H1 (cell line): ENCODE data around the gene ADAMTS3. TPM values are rescaled to one million over a fixed set of nuclear protein-coding genes. Genes with fewer than 3 reads are reported as not detected.

Experiments
- CTCF ChIA-PET: fragments of 300-600 bp; sonication (Branson Sonifier 250); formaldehyde crosslinking; loops from one replicate; lab custom pipeline; 2021; ENCODE audit not compliant: partially characterized antibody; lab: Charles Lee
- POLR2A ChIA-PET: fragments of 300-600 bp; sonication (Branson Sonifier 250); formaldehyde crosslinking; loops from one replicate; lab custom pipeline; 2021; ENCODE audit warnings: inconsistent platforms; ENCODE audit not compliant: partially characterized antibody; lab: Charles Lee
- DNase-seq, 2 experiments: peaks; one replicate each; pipeline versions ENCODE4 v3.0.0 to v3.0.0-alpha.2; 2010 to 2022; ENCODE audit warnings: low spot score in 2 of 2, low read depth in 1 of 2, mixed read lengths in 1 of 2
- FAIRE-seq: peaks from 2 replicates; lab custom pipeline; 2011; peaks lifted over from hg19 to GRCh38; lab: Jason Lieb, UNC
- H2AFZ ChIP-seq: 2 replicates; pipeline ENCODE4 v1.8.1; 2012; ENCODE audit warnings: low read length, inconsistent platforms
- H2AK5ac ChIP-seq: 2 replicates; pipeline ENCODE4 v1.6.1; 2013; ENCODE audit warnings: low read depth, low read length
- H2BK120ac ChIP-seq: replicated peaks from 2 replicates; pipeline ENCODE3; 2013; ENCODE audit warnings: low read depth, low read length, inconsistent platforms
- H2BK12ac ChIP-seq: 2 replicates; pipeline ENCODE4 v1.6.1; 2013; ENCODE audit warnings: low read depth, low read length
- H2BK15ac ChIP-seq: 2 replicates; pipeline ENCODE4 v1.6.1; 2013; ENCODE audit warnings: low read length
- H2BK20ac ChIP-seq: 2 replicates; pipeline ENCODE4 v1.6.1; 2013; ENCODE audit warnings: low read length
- H2BK5ac ChIP-seq: 2 replicates; pipeline ENCODE4 v1.6.1; 2013; ENCODE audit warnings: low read depth, low read length
- H3K14ac ChIP-seq: 2 replicates; pipeline ENCODE4 v1.6.1; 2013; ENCODE audit warnings: inconsistent platforms; ENCODE audit not compliant: insufficient read length
- H3K18ac ChIP-seq: 2 replicates; pipeline ENCODE4 v1.6.1; 2013; ENCODE audit warnings: low read length; ENCODE audit errors: extremely low read depth
- H3K23ac ChIP-seq: 2 replicates; pipeline ENCODE4 v1.6.1; 2013; ENCODE audit warnings: inconsistent platforms; ENCODE audit not compliant: insufficient read length
- H3K23me2 ChIP-seq: 2 replicates; pipeline ENCODE4 v1.6.1; 2013; ENCODE audit warnings: low read depth, low read length
- H3K27ac ChIP-seq: 2 replicates; pipeline ENCODE4 v1.6.1; 2011; ENCODE audit warnings: low read depth, low read length, inconsistent platforms
- H3K27me3 ChIP-seq, 4 experiments: replicated peaks in 1 of 4; 1 replicate in 1 of 4; 2 replicates in 3 of 4; pipeline versions ENCODE4 v1.6.1 to v1.8.1; 2011 to 2013; ENCODE audit warnings: low read length in 3 of 4, mild to moderate bottlenecking in 3 of 4, inconsistent platforms in 2 of 4, mixed read lengths in 2 of 4, moderate library complexity in 1 of 4; ENCODE audit not compliant: control insufficient read depth in 3 of 4, insufficient read depth in 3 of 4; ENCODE audit errors: extremely low read depth in 1 of 4
- H3K36me3 ChIP-seq, 4 experiments: 2 replicates each; pipeline versions ENCODE4 v1.6.1 to v1.8.1; 2011 to 2013; ENCODE audit warnings: mild to moderate bottlenecking in 4 of 4, low read length in 3 of 4, moderate library complexity in 2 of 4, control low read depth in 1 of 4, inconsistent platforms in 1 of 4; ENCODE audit not compliant: insufficient read depth in 4 of 4, control insufficient read depth in 2 of 4
- H3K4ac ChIP-seq: replicated peaks from 2 replicates; pipeline ENCODE3; 2013; ENCODE audit warnings: low read length, low read depth, mixed read lengths, inconsistent platforms; ENCODE audit not compliant: insufficient read length
- H3K4me1 ChIP-seq, 4 experiments: replicated peaks in 1 of 4; 1 replicate in 1 of 4; 2 replicates in 3 of 4; pipeline versions ENCODE4 v1.6.1 to v1.8.1; 2011 to 2013; ENCODE audit warnings: low read length in 3 of 4, inconsistent platforms in 2 of 4, mixed read lengths in 1 of 4; ENCODE audit not compliant: insufficient read depth in 4 of 4, control insufficient read depth in 3 of 4
- H3K4me2 ChIP-seq, 2 experiments: 2 replicates each; pipeline versions ENCODE4 v1.6.1 to v1.8.1; 2011 to 2013; ENCODE audit warnings: low read depth in 2 of 2, low read length in 2 of 2, control low read depth in 1 of 2, inconsistent platforms in 1 of 2, mild to moderate bottlenecking in 1 of 2; ENCODE audit not compliant: insufficient read depth in 1 of 2
- H3K4me3 ChIP-seq, 4 experiments: fragments of 200-600, 300-600 bp in 1 of 4; sonication (generic), shearing (Covaris generic), sonication (Bioruptor Twin) in 1 of 4; 2 replicates each; pipeline versions ENCODE4 v1.5.1 to v1.8.1; 2011 to 2016; ENCODE audit warnings: low read length in 4 of 4, low read depth in 3 of 4, control low read depth in 2 of 4, inconsistent platforms in 2 of 4, mild to moderate bottlenecking in 2 of 4, mixed read lengths in 1 of 4, moderate library complexity in 1 of 4; ENCODE audit not compliant: insufficient read depth in 2 of 4; ENCODE audit errors: extremely low read depth in 1 of 4
- H3K56ac ChIP-seq: replicated peaks from 2 replicates; pipeline ENCODE3; 2013; ENCODE audit warnings: low read depth, mild to moderate bottlenecking, mixed read lengths, low read length, inconsistent platforms; ENCODE audit not compliant: insufficient read length
- H3K79me1 ChIP-seq: 2 replicates; pipeline ENCODE4 v1.6.1; 2013; ENCODE audit warnings: low read depth, low read length, control low read depth
- H3K79me2 ChIP-seq, 2 experiments: 2 replicates each; pipeline versions ENCODE4 v1.6.1 to v1.8.1; 2012 to 2013; ENCODE audit warnings: low read length in 2 of 2, mild to moderate bottlenecking in 2 of 2, inconsistent platforms in 1 of 2; ENCODE audit not compliant: insufficient read depth in 2 of 2, control insufficient read depth in 1 of 2
- H3K9ac ChIP-seq, 4 experiments: replicated peaks in 1 of 4; 1 replicate in 1 of 4; 2 replicates in 3 of 4; pipeline versions ENCODE4 v1.6.1 to v1.8.1; 2011 to 2013; ENCODE audit warnings: low read depth in 3 of 4, low read length in 3 of 4, control low read depth in 2 of 4, mild to moderate bottlenecking in 2 of 4, moderate library complexity in 2 of 4, inconsistent platforms in 1 of 4; ENCODE audit errors: extremely low read depth in 1 of 4
- H3K9me3 ChIP-seq, 2 experiments: 2 replicates each; pipeline versions ENCODE4 v1.6.1 to v1.8.1; 2012 to 2013; ENCODE audit warnings: mild to moderate bottlenecking in 2 of 2, moderate library complexity in 2 of 2, control low read depth in 1 of 2, inconsistent platforms in 1 of 2, low read depth in 1 of 2, low read length in 1 of 2, mixed read lengths in 1 of 2; ENCODE audit not compliant: insufficient read depth in 2 of 2
- H4K20me1 ChIP-seq, 2 experiments: replicated peaks in 1 of 2; 2 replicates each; pipeline versions ENCODE3 to v1.8.1; 2011 to 2013; ENCODE audit warnings: inconsistent platforms in 2 of 2, low read length in 2 of 2, mild to moderate bottlenecking in 1 of 2; ENCODE audit not compliant: insufficient read depth in 2 of 2, control insufficient read depth in 1 of 2
- H4K5ac ChIP-seq: 2 replicates; pipeline ENCODE4 v1.6.1; 2013; ENCODE audit warnings: low read length, low read depth, mixed read lengths, inconsistent platforms; ENCODE audit not compliant: insufficient read length
- H4K8ac ChIP-seq: 2 replicates; pipeline ENCODE4 v1.8.0; 2013; ENCODE audit warnings: mild to moderate bottlenecking, moderate library complexity, low read length, inconsistent platforms; ENCODE audit not compliant: insufficient read depth; ENCODE audit errors: extremely low read depth
- H4K91ac ChIP-seq: replicated peaks from 2 replicates; pipeline ENCODE3; 2013; ENCODE audit warnings: low read length, mixed read lengths, inconsistent platforms; ENCODE audit not compliant: insufficient read length
- POLR2A ChIP-seq, 2 experiments: IDR thresholded peaks; 1 replicate in 1 of 2; 2 replicates in 1 of 2; pipeline ENCODE4 v1.6.1; 2011; ENCODE audit warnings: low read depth in 2 of 2, low read length in 2 of 2, mild to moderate bottlenecking in 2 of 2; ENCODE audit errors: control extremely low read depth in 1 of 2
- RAD21 ChIP-seq, 2 experiments: IDR thresholded peaks in 1 of 2; conservative IDR thresholded peaks in 1 of 2; 2 replicates each; pipeline ENCODE4 v1.6.1; 2011; ENCODE audit warnings: low read depth in 2 of 2, low read length in 2 of 2, improper control_type of control experiment in 1 of 2, inconsistent platforms in 1 of 2, mild to moderate bottlenecking in 1 of 2, moderate library complexity in 1 of 2
- WGBS, 2 experiments: shearing (Covaris generic) in 1 of 2; methylation state at CpG; one replicate each; pipeline versions ENCODE4 v1.1.6 to v1.1.7; 2013 to 2015; ENCODE audit warnings: low lambda C conversion rate in 2 of 2, mixed read lengths in 2 of 2, inconsistent platforms in 1 of 2, low coverage in 1 of 2, missing lambda C conversion rate in 1 of 2; ENCODE audit not compliant: insufficient replicate concordance in 2 of 2, insufficient coverage in 1 of 2, insufficient read length in 1 of 2; ENCODE audit errors: extremely low coverage in 1 of 2, missing lambda C conversion rate in 1 of 2; 5-methylcytosine and 5-hydroxymethylcytosine counted together
- polyA plus RNA-seq, 7 experiments: library from polyadenylated mRNA; depleted of rRNA in 3 of 7; stranded (reverse) in 5 of 7; unstranded in 2 of 7; fragments of >200 nt in 5 of 7; fragments of 200-250 nt in 2 of 7; gene quantifications; 1 replicate in 5 of 7; 2 replicates in 1 of 7; 4 replicates in 1 of 7; pipeline versions ENCODE4 v1.2.1 to v1.2.3, GENCODE V29; 2011 to 2013; ENCODE audit warnings: missing spikeins in 2 of 7, mixed read lengths in 2 of 7
- total RNA-seq: library from RNA; stranded (reverse); fragmentation: NEBNext Ultra II Directional; extraction: Animal tissue kit (Norgen Biotek cat#: 25700); gene quantifications from 2 replicates; pipeline ENCODE4 v1.2.1, GENCODE V29; 2021

Gene ADAMTS3
- total and polyA plus RNA-seq, 2 of the 8 experiments (the other 6 are each of a cell fraction or from before 2014, with no cell fraction given) = 1.3 to 3.4 TPM

GRCh38 chr4:72468904-72469502, 100.0 kb downstream of the ADAMTS3 start:
- no peak overlapping the region for H2AFZ ChIP-seq
- no peak overlapping the region for H3K23ac ChIP-seq
- no peaks in the 10 kb centered on the region for H3K23me2 ChIP-seq
- no peaks in the 10 kb centered on the region for H3K9me3 ChIP-seq
- no peaks in the 10 kb centered on the region for H3K79me2 ChIP-seq
- H3K4me2 ChIP-seq = no peak overlapping the region
- H3K9ac ChIP-seq = no peak overlapping the region; a peak in 1 of 7 replicates
- H3K4me3 ChIP-seq = no peak overlapping the region
- no peak overlapping the region for H3K27ac ChIP-seq
- no peaks in the 10 kb centered on the region for H3K79me1 ChIP-seq
- 32% methylated on average over 1 of the region's 1 CpG; no CpG with 5 or more reads in 1 of the 2 experiments for WGBS, 2 experiments
- H2AK5ac ChIP-seq = no peak overlapping the region
- no peaks in the 10 kb centered on the region for H3K4me1 ChIP-seq
- no peak overlapping the region for H3K18ac ChIP-seq
- no peaks in the 10 kb centered on the region for H3K36me3 ChIP-seq
- FAIRE-seq (no peak), DNase-seq (no peak)
- H2BK20ac ChIP-seq = no peak overlapping the region
- no peaks in the 10 kb centered on the region for H4K20me1 ChIP-seq
- no peak overlapping the region for H2BK12ac ChIP-seq
- no peak overlapping the region for H4K8ac ChIP-seq
- H2BK120ac ChIP-seq = no peak overlapping the region
- ChIA-PET CTCF (interaction anchor here (0.6 to 3.5 kb wide), 9 partner anchors 12 to 442 kb away, joined by 3 to 13 read pairs (median 3); partner anchors contain the start of gene ADAMTS3), POLR2A (no interaction called here)
- H4K91ac ChIP-seq = no peak overlapping the region
- no peak overlapping the region for H4K5ac ChIP-seq
- TF ChIP-seq POLR2A (IDR thresholded peaks at IDR 0.05; ENCODE audit: control extremely low read depth in 1 of 2, low read depth in 2 of 2, low read length in 2 of 2) = no peak
- peak in 1 of 2 experiments; percentile 33; a peak in 2 of 4 replicates for TF ChIP-seq RAD21 (IDR thresholded peaks at IDR 0.05 in 1 of 2, conservative IDR thresholded peaks at IDR 0.05 in 1 of 2; ENCODE audit: low read depth in 2 of 2, low read length in 2 of 2)
- no peak overlapping the region for H3K14ac ChIP-seq
- H3K27me3 ChIP-seq = no peaks in the 10 kb centered on the region
- no peak overlapping the region for H3K56ac ChIP-seq
- no peak overlapping the region for H3K4ac ChIP-seq
- H2BK5ac ChIP-seq = no peak overlapping the region
- no peak overlapping the region for H2BK15ac ChIP-seq
